Measurements from ENCODE around the gene RAB6A.

- TF ChIP-seq, protein P1, sequence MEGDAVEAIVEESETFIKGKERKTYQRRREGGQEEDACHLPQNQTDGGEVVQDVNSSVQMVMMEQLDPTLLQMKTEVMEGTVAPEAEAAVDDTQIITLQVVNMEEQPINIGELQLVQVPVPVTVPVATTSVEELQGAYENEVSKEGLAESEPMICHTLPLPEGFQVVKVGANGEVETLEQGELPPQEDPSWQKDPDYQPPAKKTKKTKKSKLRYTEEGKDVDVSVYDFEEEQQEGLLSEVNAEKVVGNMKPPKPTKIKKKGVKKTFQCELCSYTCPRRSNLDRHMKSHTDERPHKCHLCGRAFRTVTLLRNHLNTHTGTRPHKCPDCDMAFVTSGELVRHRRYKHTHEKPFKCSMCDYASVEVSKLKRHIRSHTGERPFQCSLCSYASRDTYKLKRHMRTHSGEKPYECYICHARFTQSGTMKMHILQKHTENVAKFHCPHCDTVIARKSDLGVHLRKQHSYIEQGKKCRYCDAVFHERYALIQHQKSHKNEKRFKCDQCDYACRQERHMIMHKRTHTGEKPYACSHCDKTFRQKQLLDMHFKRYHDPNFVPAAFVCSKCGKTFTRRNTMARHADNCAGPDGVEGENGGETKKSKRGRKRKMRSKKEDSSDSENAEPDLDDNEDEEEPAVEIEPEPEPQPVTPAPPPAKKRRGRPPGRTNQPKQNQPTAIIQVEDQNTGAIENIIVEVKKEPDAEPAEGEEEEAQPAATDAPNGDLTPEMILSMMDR (conservative IDR thresholded peaks at IDR 0.05; ENCODE audit: low read depth, low read length), result no peak
- TF ChIP-seq EZH2 (IDR thresholded peaks at IDR 0.05; ENCODE audit: borderline replicate concordance, low read depth, low read length, poor library complexity, severe bottlenecking), result no peak
These were observed 600 bp upstream of the RAB6A start for GRCh38 chr11:73761403-73761945.

Data from A673 (cell line).